GM23248 (cell line): ENCODE measurements around the gene PF4V1. TPM values are rescaled to one million over a fixed set of nuclear protein-coding genes. Genes with fewer than 3 reads are reported as not detected.
A peak's percentile ranks its signal among the peaks of the same experiment; 100 is the strongest.

Experiments
- DNase-seq: peaks from one replicate; pipeline ENCODE4 v3.0.0-alpha.2; 2015
- H2AFZ ChIP-seq: fragments of 200-600 bp; sonication (generic); 2 replicates; pipeline ENCODE4 v1.6.1; 2016; ENCODE audit warnings: antibody characterized with exemption
- H3F3A ChIP-seq: fragments of 200-600 bp; sonication (generic); 2 replicates; pipeline ENCODE4 v1.6.1; 2016; ENCODE audit warnings: mild to moderate bottlenecking, antibody characterized with exemption, mixed run types; ENCODE audit not compliant: insufficient read depth
- H3K27ac ChIP-seq: fragments of 200-600 bp; sonication (generic); 2 replicates; pipeline ENCODE4 v1.5.1; 2016; ENCODE audit warnings: mild to moderate bottlenecking
- H3K27me3 ChIP-seq: fragments of 200-600 bp; sonication (generic); replicated peaks from 2 replicates; pipeline ENCODE4 v1.6.1; 2016; ENCODE audit warnings: mild to moderate bottlenecking; ENCODE audit not compliant: insufficient read depth
- H3K36me3 ChIP-seq: fragments of 200-600 bp; sonication (generic); 2 replicates; pipeline ENCODE4 v1.6.1; 2016; ENCODE audit warnings: low read depth, mild to moderate bottlenecking
- H3K4me1 ChIP-seq: fragments of 200-600 bp; sonication (generic); 2 replicates; pipeline ENCODE4 v1.6.1; 2016; ENCODE audit warnings: mild to moderate bottlenecking; ENCODE audit not compliant: insufficient read depth
- H3K4me2 ChIP-seq: fragments of 200-600 bp; sonication (generic); one replicate; pipeline ENCODE4 v1.6.1; 2016; ENCODE audit warnings: mild to moderate bottlenecking; ENCODE audit not compliant: unreplicated experiment
- H3K4me3 ChIP-seq: fragments of 200-600 bp; sonication (generic); 2 replicates; pipeline ENCODE4 v1.5.1; 2016; ENCODE audit warnings: mild to moderate bottlenecking
- H3K79me2 ChIP-seq: fragments of 200-600 bp; sonication (generic); 2 replicates; pipeline ENCODE4 v1.6.1; 2016; ENCODE audit warnings: mild to moderate bottlenecking; ENCODE audit not compliant: insufficient read depth
- H3K9ac ChIP-seq: fragments of 200-600 bp; sonication (generic); 2 replicates; pipeline ENCODE4 v1.6.1; 2016; ENCODE audit warnings: mild to moderate bottlenecking
- H3K9me2 ChIP-seq: fragments of 200-600 bp; sonication (generic); 2 replicates; pipeline ENCODE4 v1.6.1; 2016; ENCODE audit warnings: mixed run types, mild to moderate bottlenecking, moderate library complexity; ENCODE audit not compliant: insufficient read depth
- H3K9me3 ChIP-seq: fragments of 200-600 bp; sonication (generic); one replicate; pipeline ENCODE4 v1.6.1; 2017; ENCODE audit warnings: low read depth
- H4K20me1 ChIP-seq: fragments of 200-600 bp; sonication (generic); 2 replicates; pipeline ENCODE4 v1.6.0; 2016; ENCODE audit not compliant: insufficient read depth
- EZH2 ChIP-seq: fragments of 200-600 bp; sonication (generic); IDR thresholded peaks from 2 replicates; pipeline ENCODE4 v1.6.1; 2018; ENCODE audit warnings: antibody characterized with exemption, mild to moderate bottlenecking; ENCODE audit not compliant: insufficient read depth, poor library complexity, severe bottlenecking
- EZH2phosphoT487 ChIP-seq: fragments of 200-600 bp; sonication (generic); IDR thresholded peaks from 2 replicates; pipeline ENCODE4 v1.6.1; 2018; ENCODE audit warnings: antibody characterized with exemption, moderate library complexity, mild to moderate bottlenecking, low read depth; ENCODE audit not compliant: insufficient read depth
- WGBS, 2 experiments: methylation state at CpG; one replicate each; pipeline ENCODE4 v1.1.6; 2015 to 2017; ENCODE audit warnings: low lambda C conversion rate in 2 of 2, low coverage in 1 of 2; ENCODE audit errors: missing lambda C conversion rate in 2 of 2; 5-methylcytosine and 5-hydroxymethylcytosine counted together
- in situ Hi-C: fragments of 300-500 bp; cut with MboI; formaldehyde crosslinking; loops from 2 replicates; pipeline ENCODE4 v1.15.0; 2020
- polyA plus RNA-seq: library from polyadenylated mRNA; unstranded; fragments of >200 nt; fragmentation: Nextera tagmentation; extraction: Ambion mirVana; gene quantifications from 2 replicates; pipeline ENCODE4 v1.2.1, GENCODE V29; 2016
- total RNA-seq: library from RNA; depleted of rRNA; stranded (reverse); fragments of >200 nt; shearing (Covaris generic); gene quantifications from 2 replicates; pipeline ENCODE4 v1.2.3, GENCODE V29; 2014

PF4V1 gene
- total and polyA plus RNA-seq, 2 experiments from 2014 or later, result 8.1 to 13.8 TPM

GRCh38 chr4:73852771-73853170 lies 325 bp upstream of the PF4V1 start:
- Histone ChIP-seq H2AFZ (peak overlapping the region; percentile 54), H3K4me2 (peak overlapping the region; percentile 32), H4K20me1 (no peaks in the 10 kb centered on the region), H3F3A (peaks cover 20% of the 10 kb centered on the region), H3K9ac (no peak overlapping the region), H3K9me2 (no peaks in the 10 kb centered on the region), H3K4me1 (peaks cover 11% of the 10 kb centered on the region), H3K9me3 (no peaks in the 10 kb centered on the region), H3K27ac (no peak overlapping the region), H3K4me3 (peak overlapping the region; percentile 44; the same call in 1 of the 2 replicates), H3K27me3 (no peaks in the 10 kb centered on the region), H3K36me3 (no peaks in the 10 kb centered on the region), H3K79me2 (no peaks in the 10 kb centered on the region)
- DNase-seq, result no peak
- in situ Hi-C loops, result no loop called here
- TF ChIP-seq EZH2 (no peak), EZH2phosphoT487 (no peak)

- Histone ChIP-seq H3K9ac (no peak overlapping the region), H3K4me1 (peaks cover 11% of the 10 kb centered on the region), H3K36me3 (no peaks in the 10 kb centered on the region), H3K9me3 (no peaks in the 10 kb centered on the region), H3K4me2 (peak overlapping the region; percentile 32), H3K9me2 (no peaks in the 10 kb centered on the region), H3K79me2 (no peaks in the 10 kb centered on the region), H3K27ac (no peak overlapping the region), H3K27me3 (no peaks in the 10 kb centered on the region), H3K4me3 (peak overlapping the region; percentile 44; the same call in 1 of the 2 replicates), H4K20me1 (no peaks in the 10 kb centered on the region), H3F3A (peaks cover 22% of the 10 kb centered on the region), H2AFZ (peak overlapping the region; percentile 54; the same call in 1 of the 2 replicates)
- in situ Hi-C loops, result no loop called here
- DNase-seq, result no peak
- TF ChIP-seq EZH2phosphoT487 (no peak), EZH2 (no peak)
- WGBS, 2 experiments, result 27 to 43% methylated on average over 8 of the region's 8 CpGs
These were observed 800 bp downstream of the PF4V1 start for GRCh38 chr4:73853718-73854473.

- Histone ChIP-seq H3K27ac (no peak overlapping the region), H3F3A (peaks cover 36% of the 10 kb centered on the region), H3K4me2 (no peak overlapping the region), H3K9me2 (no peaks in the 10 kb centered on the region), H3K9ac (no peak overlapping the region), H3K4me1 (peaks cover 25% of the 10 kb centered on the region), H3K27me3 (no peaks in the 10 kb centered on the region), H3K36me3 (no peaks in the 10 kb centered on the region), H3K4me3 (no peak overlapping the region), H3K79me2 (no peaks in the 10 kb centered on the region), H3K9me3 (no peaks in the 10 kb centered on the region), H2AFZ (no peak overlapping the region), H4K20me1 (no peaks in the 10 kb centered on the region)
- TF ChIP-seq EZH2phosphoT487 (no peak), EZH2 (no peak)
- 87 to 88% methylated on average over 4 of the region's 4 CpGs for WGBS, 2 experiments
- DNase-seq, result no peak
- in situ Hi-C loops, result no loop called here
These were observed 2.3 kb downstream of the PF4V1 start for GRCh38 chr4:73855406-73855805.

- no peak overlapping the region for H3K9ac ChIP-seq
- H3K36me3 ChIP-seq, result no peaks in the 10 kb centered on the region
- no peak overlapping the region for H2AFZ ChIP-seq
- H3F3A ChIP-seq, result peaks cover 36% of the 10 kb centered on the region
- in situ Hi-C loops, result no loop called here
- H3K27ac ChIP-seq, result peak overlapping the region; percentile 55
- H3K27me3 ChIP-seq, result no peaks in the 10 kb centered on the region
- no peaks in the 10 kb centered on the region for H4K20me1 ChIP-seq
- H3K4me2 ChIP-seq, result no peak overlapping the region
- H3K4me3 ChIP-seq, result no peak overlapping the region
- peaks cover 25% of the 10 kb centered on the region for H3K4me1 ChIP-seq
- H3K9me2 ChIP-seq, result no peaks in the 10 kb centered on the region
- TF ChIP-seq EZH2, result no peak
- H3K9me3 ChIP-seq, result no peaks in the 10 kb centered on the region
- peak; percentile 77 for DNase-seq
- no peaks in the 10 kb centered on the region for H3K79me2 ChIP-seq
These were observed 3.4 kb downstream of the PF4V1 start for GRCh38 chr4:73856518-73856917.
